ENCODE results near the gene CBFA2T3.

CBFA2T3 gene

DNA sequence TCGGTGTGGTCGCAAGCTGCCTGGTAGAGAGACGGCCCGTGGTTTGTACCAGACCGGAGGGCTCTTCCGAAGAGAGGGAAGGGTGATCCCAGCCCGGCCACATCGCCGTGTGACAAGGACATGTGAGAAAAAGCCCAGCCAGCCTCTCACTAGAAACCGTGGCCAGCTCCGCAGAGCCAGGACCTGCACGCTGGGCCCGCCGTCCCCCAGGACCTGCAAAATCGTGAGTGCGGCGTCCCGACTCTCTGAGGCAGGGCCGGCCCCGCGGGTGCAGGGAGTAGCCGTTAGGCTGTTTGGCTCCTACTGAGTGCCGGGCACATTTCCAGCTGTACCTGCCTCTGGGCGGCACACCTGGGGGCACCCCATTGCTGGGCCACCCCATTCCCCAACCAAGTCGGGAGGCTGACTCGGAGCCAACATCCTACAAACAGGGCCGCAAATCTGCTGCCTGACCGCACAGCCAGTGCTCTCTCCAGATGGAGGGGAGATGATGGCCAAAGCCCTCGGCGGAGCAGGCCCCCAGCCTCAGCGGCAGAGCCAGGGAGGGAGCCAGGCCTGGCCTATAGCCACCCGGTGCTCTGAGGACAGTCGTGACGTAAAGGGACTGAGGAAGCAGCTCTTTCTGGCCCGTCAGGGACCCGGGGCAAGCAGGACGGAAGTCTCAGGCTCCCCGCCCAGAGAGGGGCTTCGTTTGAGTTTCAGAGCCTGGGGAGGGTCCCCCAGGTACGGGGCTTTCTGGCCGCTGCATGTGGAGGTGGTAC lies 76.9 kb downstream of the CBFA2T3 start:
- H2AFZ ChIP-seq (ENCODE audit: low read length): no peak overlapping the region
- H3K9me2 ChIP-seq (replicated peaks; ENCODE audit: low read depth, low read length): no peaks in the 10 kb centered on the region
- no peaks in the 10 kb centered on the region for H3K4me1 ChIP-seq (ENCODE audit: insufficient read depth, low read length, poor library complexity, severe bottlenecking)
- TF ChIP-seq EZH2phosphoT487 (IDR thresholded peaks at IDR 0.05; ENCODE audit: borderline replicate concordance): no peak
- TF ChIP-seq, protein P1, sequence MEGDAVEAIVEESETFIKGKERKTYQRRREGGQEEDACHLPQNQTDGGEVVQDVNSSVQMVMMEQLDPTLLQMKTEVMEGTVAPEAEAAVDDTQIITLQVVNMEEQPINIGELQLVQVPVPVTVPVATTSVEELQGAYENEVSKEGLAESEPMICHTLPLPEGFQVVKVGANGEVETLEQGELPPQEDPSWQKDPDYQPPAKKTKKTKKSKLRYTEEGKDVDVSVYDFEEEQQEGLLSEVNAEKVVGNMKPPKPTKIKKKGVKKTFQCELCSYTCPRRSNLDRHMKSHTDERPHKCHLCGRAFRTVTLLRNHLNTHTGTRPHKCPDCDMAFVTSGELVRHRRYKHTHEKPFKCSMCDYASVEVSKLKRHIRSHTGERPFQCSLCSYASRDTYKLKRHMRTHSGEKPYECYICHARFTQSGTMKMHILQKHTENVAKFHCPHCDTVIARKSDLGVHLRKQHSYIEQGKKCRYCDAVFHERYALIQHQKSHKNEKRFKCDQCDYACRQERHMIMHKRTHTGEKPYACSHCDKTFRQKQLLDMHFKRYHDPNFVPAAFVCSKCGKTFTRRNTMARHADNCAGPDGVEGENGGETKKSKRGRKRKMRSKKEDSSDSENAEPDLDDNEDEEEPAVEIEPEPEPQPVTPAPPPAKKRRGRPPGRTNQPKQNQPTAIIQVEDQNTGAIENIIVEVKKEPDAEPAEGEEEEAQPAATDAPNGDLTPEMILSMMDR (conservative IDR thresholded peaks at IDR 0.05; ENCODE audit: low read length): no peak
- no peak overlapping the region for H3K4me3 ChIP-seq (ENCODE audit: low read length, poor library complexity, severe bottlenecking)
- H3K27me3 ChIP-seq (ENCODE audit: insufficient read depth, low read length, poor library complexity, severe bottlenecking): no peaks in the 10 kb centered on the region
- H3K4me2 ChIP-seq (ENCODE audit: low read depth, low read length, poor library complexity, severe bottlenecking): no peak overlapping the region
- no peaks in the 10 kb centered on the region for H3K9me3 ChIP-seq (ENCODE audit: insufficient read depth, low read depth, low read length)
- H3K36me3 ChIP-seq (ENCODE audit: insufficient read depth, low read length): peaks cover 44% of the 10 kb centered on the region; the same call in 1 of the 2 replicates
- H4K20me1 ChIP-seq (ENCODE audit: insufficient read depth, low read length, poor library complexity, severe bottlenecking): peaks cover 24% of the 10 kb centered on the region
- no peaks in the 10 kb centered on the region for H3F3A ChIP-seq (ENCODE audit: low read depth)
- H3K9ac ChIP-seq (ENCODE audit: low read depth, low read length, poor library complexity, severe bottlenecking): no peak overlapping the region
- H3K79me2 ChIP-seq (ENCODE audit: insufficient read depth, low read length): peaks cover 13% of the 10 kb centered on the region; the same call in 1 of the 2 replicates

DNA sequence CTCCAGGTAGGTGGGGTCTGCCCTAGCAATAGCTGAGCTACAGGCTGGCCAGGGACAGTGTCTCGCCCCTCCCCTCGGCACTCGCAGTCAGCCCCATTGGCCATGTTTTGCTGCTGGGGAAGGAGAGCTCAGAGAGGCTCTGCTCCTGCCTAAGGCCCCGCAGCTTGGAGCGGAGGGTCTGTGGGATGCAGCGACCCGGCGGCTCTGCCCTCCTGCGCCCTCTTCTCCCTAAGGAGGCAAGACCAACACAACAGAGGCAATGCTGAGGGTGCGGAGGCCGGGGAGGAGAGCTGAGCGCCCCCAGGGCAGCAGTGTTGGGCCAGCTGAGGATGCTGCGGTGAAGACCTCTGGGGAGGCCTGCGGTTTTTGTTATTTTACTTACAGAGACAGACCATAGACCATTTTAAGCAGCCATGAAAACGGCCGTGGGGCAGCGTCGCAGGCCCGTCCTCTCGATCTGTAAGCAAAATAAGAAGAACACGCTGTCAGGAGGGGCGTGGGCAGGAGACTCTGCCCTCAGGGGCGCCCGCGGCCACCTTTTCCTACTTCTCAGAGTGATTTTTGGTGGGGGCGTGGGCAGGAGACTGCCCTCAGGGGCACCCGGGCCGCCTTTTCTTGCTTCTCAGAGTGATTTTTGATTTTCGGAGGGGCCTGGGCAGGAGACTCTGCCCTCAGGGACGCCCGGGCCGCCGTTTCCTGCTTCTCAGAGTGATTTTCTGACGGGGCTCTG lies 79.1 kb downstream of the CBFA2T3 start:
- H3K4me1 ChIP-seq (ENCODE audit: insufficient read depth, low read length, poor library complexity, severe bottlenecking): no peaks in the 10 kb centered on the region
- no peaks in the 10 kb centered on the region for H3K9me3 ChIP-seq (ENCODE audit: insufficient read depth, low read depth, low read length)
- no peak overlapping the region for H2AFZ ChIP-seq (ENCODE audit: low read length)
- no peaks in the 10 kb centered on the region for H3K27me3 ChIP-seq (ENCODE audit: insufficient read depth, low read length, poor library complexity, severe bottlenecking)
- H3K4me2 ChIP-seq (ENCODE audit: low read depth, low read length, poor library complexity, severe bottlenecking): no peak overlapping the region
- H3K9ac ChIP-seq (ENCODE audit: low read depth, low read length, poor library complexity, severe bottlenecking): no peak overlapping the region
- no peaks in the 10 kb centered on the region for H3K79me2 ChIP-seq (ENCODE audit: insufficient read depth, low read length)
- peaks cover 9% of the 10 kb centered on the region for H4K20me1 ChIP-seq (ENCODE audit: insufficient read depth, low read length, poor library complexity, severe bottlenecking)
- no peak for TF ChIP-seq EZH2phosphoT487 (IDR thresholded peaks at IDR 0.05; ENCODE audit: borderline replicate concordance)
- TF ChIP-seq, protein P1 (conservative IDR thresholded peaks at IDR 0.05; ENCODE audit: low read length): no peak
- no peaks in the 10 kb centered on the region for H3F3A ChIP-seq (ENCODE audit: low read depth)
- no peaks in the 10 kb centered on the region for H3K9me2 ChIP-seq (replicated peaks; ENCODE audit: low read depth, low read length)
- no peak overlapping the region for H3K4me3 ChIP-seq (ENCODE audit: low read length, poor library complexity, severe bottlenecking)
- peaks cover 44% of the 10 kb centered on the region; the same call in 1 of the 2 replicates for H3K36me3 ChIP-seq (ENCODE audit: insufficient read depth, low read length)

DNA sequence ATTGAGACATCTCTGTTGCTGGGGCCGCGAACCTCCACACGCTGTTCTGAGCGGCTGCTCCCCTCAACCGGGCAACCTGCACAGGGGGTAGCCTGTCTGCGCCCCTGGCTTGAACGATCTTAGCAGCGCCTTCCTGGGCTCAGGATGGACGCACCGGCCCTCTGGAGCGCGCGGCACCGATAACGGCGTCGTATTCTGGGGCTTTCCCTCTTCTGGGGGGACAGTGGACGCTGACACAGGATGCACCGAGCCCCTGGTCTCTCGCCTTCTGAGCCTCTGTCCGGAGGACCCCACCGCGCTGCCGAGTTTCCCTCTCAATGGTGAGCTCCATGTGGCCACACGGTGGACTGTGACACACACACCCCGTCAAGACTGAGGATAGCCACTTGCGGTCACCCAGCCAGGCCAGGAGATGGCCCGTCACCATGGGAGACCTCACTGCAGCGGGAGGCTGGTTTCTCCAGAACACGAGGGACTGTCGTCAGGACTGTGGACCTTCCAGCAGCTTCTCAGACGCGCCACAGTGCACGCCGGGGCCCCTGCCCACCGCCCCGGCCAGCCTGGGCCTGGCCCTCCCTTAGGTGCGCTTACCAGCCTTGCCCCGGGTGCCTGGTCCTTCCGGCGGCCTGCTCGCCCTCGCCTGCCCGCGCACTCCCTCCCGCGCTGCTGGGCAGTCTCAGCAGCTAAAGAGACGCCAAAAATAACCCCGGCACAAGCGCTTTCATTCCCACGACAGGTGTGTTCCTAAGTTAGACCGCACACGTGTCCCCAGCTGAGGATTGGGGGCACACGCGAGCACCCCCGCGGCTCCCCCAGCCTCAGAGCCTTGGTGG lies 80.6 kb downstream of the CBFA2T3 start:
- Histone ChIP-seq H3F3A (ENCODE audit: low read depth) (no peaks in the 10 kb centered on the region), H3K4me3 (ENCODE audit: low read length, poor library complexity, severe bottlenecking) (no peak overlapping the region), H3K79me2 (ENCODE audit: insufficient read depth, low read length) (no peaks in the 10 kb centered on the region), H2AFZ (ENCODE audit: low read length) (no peak overlapping the region), H3K4me2 (ENCODE audit: low read depth, low read length, poor library complexity, severe bottlenecking) (no peak overlapping the region), H4K20me1 (ENCODE audit: insufficient read depth, low read length, poor library complexity, severe bottlenecking) (peaks cover 6% of the 10 kb centered on the region), H3K36me3 (ENCODE audit: insufficient read depth, low read length) (peaks cover 50% of the 10 kb centered on the region; the same call in 1 of the 2 replicates), H3K9me3 (ENCODE audit: insufficient read depth, low read depth, low read length) (no peaks in the 10 kb centered on the region), H3K9me2 (replicated peaks; ENCODE audit: low read depth, low read length) (no peaks in the 10 kb centered on the region), H3K4me1 (ENCODE audit: insufficient read depth, low read length, poor library complexity, severe bottlenecking) (no peaks in the 10 kb centered on the region), H3K9ac (ENCODE audit: low read depth, low read length, poor library complexity, severe bottlenecking) (no peak overlapping the region), H3K27me3 (ENCODE audit: insufficient read depth, low read length, poor library complexity, severe bottlenecking) (no peaks in the 10 kb centered on the region)
- no peak for TF ChIP-seq EZH2phosphoT487 (IDR thresholded peaks at IDR 0.05; ENCODE audit: borderline replicate concordance)
- TF ChIP-seq, protein P1 (conservative IDR thresholded peaks at IDR 0.05; ENCODE audit: low read length): no peak

All from Loucy (cell line).